Stromal cell of bone marrow (primary cell): Measurements from ENCODE around the gene LRRN4CL.
"Not testable (repeated sequence)": the region's sequence is repeated elsewhere in the genome, so short reads cannot be mapped to it uniquely, and the experiment has no call there.

Experiments used
- DNase-seq: peaks from one replicate; pipeline ENCODE4 v3.0.0-alpha.2; 2012; ENCODE audit warnings: low read depth

LRRN4CL gene

DNA sequence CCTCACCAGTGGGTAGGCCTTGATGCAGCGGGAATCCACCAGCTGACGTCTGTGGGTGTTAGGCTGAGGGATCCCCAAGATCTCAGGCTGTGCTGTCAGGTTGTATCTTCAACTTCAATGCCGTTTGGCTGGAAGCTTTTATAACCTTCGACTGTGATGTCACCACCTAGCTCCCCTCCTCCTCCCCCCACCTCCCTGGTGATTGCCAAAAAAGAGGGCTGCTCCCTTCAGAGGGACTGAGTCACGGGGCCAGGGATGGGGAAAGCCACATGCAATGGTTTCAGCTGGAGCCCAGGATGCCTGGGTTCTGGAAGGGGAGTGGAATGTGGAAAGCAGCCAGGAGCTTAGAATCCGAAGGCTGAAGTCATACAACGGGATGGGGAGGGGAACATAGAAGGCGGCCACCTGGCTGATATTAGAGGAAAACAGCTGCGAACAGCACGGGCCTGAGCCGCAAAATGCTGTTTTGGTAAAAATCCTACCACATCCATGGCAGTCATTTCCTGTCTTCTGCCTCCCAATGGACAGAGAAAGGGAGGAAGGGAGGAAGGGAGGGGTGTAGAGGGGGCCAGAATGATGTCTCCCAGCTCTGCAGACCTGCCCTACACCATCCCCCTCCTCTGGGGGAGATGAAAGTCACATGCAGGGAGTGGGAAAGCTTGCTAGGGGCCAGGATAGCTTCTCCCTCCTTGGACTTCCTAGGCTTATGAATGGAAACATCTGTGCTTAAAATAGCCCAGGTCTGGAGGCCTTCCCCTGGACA is at the start of gene LRRN4CL:
Gene LRRN4CL, minus strand, starts transcription at position 110 of the 763 bp plus-strand sequence. CDS start 1,022 bp downstream, outside the sequence.
- peak; percentile 94 for DNase-seq

DNA sequence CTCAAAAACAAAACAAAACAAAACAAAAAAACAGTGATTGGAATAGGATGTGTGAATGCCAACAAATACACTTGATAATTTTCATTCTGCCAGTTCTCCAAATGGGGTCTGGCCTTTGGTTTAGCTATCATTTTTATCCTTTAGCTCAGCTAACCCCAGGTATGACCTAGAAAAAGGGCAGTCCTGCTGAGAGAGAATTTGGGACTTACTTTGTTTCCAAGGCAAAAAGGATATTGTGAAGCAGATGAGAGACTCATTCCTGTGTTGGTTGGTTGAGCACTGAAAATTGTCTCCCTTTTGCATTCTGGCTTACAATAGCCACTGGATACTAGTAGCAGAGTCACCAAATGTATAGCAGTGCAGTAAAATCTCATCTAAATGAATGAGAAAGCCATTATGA is 47.9 kb upstream of the LRRN4CL start:
- DNase-seq = no peak

DNA sequence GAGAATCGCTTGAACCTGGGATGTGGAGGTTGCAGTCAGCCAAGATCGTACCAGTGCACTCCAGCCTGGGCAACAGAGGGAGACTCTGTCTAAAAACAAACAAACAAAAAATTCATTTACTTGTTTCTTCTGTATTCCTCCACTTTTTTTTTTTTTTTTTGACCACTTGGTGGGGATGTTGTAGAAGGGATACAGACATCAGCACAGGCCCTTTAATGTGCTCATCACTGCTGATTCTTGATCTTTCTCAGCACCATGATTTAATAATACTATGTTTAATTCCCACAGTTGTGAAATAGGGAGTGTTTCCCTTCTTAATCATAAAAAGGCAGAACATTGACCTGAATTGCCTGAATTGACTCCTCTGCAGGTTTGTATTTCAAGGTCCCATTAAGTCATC is 43.5 kb upstream of the LRRN4CL start:
- DNase-seq = no peak

DNA sequence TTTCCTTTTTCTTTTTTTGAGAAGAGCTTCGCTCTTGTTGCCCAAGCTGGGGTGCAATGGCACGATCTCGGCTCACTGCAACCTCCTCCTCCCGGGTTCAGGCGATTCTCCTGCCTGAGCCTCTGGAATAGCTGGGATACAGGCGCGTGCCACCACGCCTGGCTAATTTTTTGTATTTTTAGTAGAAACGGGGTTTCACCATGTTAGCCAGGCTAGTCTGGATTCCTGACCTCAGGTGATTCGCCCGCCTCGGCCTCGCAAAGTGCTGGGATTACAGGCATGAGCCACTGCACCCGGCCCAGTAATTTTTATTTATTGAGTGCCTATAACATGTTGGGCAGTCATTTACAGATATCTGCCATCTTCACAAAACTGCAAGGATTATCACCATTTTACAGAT is 40.7 kb upstream of the LRRN4CL start:
- not testable (repeated sequence) for DNase-seq

DNA sequence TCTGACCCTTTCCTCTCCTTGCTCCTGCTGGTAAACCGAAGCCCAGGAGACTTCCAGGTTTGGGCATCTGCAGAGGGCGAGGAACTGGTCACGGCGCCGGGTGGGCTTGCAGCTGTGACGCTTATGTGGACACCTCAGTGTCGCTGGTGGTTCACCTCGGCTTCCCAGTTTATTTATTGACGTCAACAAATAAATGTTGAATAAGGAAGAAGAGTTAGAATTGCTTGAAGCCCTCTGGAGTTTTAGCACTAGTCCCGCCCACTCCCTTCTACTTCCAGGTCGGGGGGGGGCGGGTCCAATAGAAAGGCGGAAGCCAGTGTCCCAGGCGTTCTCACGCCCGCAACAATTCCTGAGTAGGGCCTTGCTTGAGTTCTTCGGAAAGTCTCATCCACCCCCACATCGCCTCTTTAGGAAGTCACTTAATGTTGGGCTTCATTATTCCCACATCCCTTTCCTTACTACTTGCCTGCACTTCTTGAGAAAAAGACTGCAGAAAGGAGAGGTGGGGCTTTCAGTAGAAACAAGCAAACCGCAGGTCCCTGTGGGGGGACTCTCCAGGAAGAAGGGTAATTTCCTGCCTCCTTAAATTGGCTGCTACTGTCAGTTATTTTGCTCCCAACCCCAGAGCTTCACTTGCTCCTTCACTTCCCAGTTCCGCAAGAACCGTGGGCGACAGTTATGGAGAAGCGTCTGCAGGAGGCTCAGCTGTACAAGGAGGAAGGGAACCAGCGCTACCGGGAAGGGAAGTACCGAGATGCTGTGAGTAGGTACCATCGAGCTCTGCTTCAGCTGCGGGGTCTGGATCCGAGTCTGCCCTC is 39.0 kb upstream of the LRRN4CL start, which contains the start of gene TTC9C:
Gene TTC9C, plus strand, starts transcription at position 316 of the 818 bp plus-strand sequence. Its CDS starts 363 bp downstream, at position 679.
- DNase-seq = peak; percentile 85

DNA sequence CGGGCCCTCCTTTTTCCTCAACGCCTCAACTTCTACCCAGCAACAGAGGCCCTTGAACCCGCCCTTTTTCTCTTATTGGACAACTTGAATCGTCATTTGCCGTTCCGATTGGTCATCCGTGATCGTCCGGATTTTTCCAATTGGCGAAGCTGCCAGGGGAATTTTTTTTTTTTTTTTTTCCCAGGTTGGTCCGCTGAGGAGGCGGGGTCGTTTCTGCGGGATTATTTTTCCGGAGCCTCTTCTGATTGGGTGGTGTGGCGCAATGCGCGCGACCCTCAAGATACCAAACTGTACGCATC is 38.5 kb upstream of the LRRN4CL start:
- DNase-seq = peak; percentile 97

DNA sequence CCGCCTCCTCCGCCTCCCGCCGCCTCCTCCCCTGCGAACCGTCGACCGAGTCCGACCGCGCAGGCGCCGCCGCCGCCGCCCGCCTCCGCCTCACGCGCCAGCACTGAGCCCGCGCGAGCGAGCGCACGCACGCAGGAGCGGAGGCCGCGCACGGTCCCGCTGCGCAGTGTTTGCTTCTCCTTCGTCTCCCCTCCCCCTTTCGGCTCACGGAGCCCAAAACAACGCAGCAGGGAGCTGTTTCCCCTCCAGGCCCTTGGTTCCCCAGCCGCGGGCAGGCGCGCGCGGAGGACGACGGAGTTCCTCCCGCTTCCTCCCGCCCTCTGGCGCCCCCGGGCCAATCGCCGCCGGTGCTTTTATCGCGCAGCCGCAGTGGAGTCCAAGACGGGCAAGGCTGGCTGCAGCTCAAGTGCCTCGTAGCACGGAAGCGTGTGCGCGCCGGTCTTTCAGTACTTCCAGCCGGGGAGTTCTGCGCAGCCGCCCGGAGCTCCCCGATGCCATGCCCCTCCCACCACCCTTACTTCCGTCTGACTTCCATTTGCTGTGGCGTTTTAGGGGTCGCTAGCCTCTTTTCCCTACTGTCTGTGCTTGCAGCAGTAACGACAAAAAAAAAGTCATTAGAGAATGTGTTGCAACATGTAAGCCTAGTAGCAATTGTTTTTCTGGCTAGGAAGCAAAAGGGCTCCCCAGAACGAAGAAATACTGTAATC is 38.0 kb upstream of the LRRN4CL start, which contains the start of gene HNRNPUL2:
Gene HNRNPUL2, minus strand, starts transcription at position 293 of the 707 bp plus-strand sequence. CDS start 301 bp downstream, outside the sequence.
- peak; percentile 97 for DNase-seq

DNA sequence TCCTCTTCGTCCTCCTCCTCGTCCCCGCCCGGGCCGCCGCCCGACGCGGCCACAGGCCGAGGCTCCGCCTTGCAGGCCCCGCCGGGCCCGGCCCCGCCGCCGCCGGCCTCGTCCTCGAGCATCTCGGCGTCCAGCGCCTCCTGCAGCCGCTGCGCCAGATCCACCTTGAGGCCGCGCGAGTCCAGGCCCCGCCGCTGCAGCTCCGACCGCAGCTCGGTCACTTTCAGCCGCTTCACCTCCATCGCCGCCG is 37.5 kb upstream of the LRRN4CL start:
- no peak for DNase-seq

DNA sequence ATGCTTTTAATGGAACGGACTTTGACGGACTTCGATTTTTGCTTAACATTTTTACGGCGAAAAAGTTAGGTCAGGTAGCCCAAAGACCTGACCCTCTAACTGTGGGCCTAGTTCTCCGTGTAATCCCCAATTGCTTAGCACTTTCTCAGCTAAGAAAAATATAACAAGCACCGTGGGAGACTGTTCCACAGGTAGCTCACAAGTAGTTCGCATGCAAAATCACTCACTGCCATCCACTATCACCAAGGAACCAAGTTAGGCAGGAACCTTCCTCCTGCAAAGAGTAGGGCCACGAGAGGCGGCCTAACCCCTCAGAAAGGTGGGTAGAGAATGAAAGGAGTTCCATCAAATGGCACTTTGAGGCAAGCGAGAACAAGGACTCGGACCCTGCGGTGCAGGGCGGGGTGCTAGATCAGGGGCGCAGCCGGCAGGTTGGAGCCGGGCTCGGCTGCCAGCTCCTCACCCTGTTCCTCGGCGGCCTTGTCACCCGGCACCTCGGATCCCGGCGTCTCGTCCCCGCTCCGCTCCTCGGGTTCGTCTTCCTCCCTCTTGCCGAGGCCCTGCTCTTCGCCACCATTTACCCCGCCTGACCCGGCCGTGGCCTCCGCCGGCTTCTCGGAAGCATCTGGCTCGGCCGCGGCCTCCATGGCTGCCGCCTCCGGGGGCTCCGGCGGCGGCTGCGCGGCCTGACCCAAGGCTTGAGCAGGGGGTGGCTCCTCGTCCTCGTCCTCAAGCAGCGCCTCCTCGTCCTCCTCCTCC is 37.0 kb upstream of the LRRN4CL start:
- no peak for DNase-seq

DNA sequence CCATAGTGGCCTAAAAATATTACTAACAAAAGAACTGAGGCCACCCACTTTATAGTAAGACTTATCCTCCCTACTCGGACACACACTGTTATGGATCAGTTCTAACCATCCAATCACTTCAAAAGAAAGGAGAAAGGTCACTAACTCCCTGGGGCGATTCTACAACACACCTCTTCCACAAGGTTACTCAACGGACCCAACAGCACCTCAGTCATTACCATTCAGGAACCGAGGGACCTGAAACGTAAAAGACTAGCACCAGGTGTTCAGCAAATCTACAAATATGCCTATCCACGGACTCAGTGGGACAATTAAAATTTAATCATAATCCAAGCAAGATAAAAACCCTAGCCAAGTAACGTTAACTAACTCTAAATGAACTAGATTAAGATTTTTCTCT is 36.3 kb upstream of the LRRN4CL start:
- DNase-seq = no peak

DNA sequence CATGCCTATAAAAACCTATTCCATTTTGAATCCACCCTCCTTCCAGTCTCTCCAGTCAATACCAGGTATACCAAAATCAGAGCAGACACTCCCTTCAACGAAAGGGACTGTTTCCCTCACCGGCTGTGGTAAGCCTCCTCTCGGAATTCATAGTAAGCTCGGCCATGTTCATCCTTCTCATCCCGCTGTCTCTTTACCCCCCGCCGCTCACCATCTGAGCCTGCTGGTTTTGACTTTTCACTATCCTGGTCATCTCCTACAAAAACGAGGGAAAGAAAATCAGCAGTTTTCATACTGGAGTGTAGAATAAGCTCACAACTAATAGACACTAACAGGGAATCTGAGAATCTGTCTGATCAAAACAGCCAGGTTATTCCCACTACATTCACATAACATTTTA is 34.8 kb upstream of the LRRN4CL start:
- no peak for DNase-seq

DNA sequence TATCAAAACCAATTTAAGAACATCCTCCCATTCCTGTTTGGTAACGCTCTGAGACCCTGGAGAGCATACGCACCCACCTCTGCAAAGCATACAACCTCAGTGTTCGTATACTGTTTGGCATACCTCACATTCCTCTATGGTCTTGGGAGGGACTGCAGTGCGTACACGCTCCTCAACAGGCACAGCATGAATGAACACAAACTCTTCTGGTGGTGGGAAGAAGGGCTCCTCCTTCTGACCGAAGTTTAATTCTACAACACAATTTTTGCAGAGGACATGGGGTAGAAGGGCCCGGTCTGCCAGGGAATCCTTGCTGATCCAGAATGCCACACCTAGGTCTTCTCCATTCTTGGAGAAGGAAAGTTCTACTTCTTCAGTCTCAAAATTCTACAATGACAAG is 32.7 kb upstream of the LRRN4CL start:
- DNase-seq = no peak

DNA sequence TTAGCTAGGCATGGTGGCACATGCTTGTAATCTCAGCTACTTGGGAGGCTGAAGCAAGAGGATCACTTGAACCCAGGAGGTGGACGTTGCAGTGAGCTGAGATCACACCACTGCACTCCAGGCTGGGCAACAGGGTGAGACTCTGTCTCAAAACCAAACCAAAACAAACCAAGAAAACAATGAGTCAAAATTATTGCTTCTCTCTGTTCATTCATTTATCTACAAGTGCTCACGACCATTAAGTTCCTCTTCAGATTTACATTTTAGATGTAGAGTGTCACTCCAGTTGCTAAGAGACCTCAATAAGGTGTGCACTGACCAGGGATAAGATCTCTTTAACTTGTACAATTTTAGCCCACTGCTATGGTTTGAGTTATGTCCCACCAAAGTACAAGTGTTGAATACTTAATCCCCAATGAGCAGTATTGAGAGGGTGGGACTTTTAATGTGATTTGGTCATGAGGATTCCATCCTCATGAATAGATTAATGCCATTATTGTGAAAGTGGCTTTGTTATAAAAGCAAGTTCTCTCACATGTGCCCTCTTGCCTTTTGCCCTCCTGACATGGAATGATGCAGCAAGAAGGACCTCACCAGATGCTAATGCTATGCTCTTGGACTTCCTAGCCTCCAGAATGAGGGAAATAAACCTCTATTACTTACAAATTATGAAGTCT is 30.1 kb upstream of the LRRN4CL start:
- no peak for DNase-seq

DNA sequence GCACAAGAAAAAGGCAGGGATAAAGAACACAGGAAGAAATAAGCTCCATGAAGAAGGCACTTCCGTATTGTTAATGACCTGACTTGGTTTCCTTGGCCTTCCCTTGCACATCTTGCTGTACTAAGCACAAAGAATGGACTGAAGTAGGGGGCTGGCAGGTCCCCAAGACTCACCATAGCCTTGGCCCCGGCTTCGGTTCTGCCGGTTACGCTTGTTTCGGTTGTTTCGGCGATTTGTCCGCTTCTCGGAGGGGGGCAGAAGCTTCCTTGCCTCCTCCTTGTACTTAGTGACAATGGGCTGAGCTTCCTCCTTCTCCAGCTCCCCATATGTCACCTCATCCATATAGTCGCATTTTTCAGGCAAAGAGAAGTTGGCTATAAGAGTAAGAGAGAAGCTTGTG is 27.5 kb upstream of the LRRN4CL start:
- no peak for DNase-seq

DNA sequence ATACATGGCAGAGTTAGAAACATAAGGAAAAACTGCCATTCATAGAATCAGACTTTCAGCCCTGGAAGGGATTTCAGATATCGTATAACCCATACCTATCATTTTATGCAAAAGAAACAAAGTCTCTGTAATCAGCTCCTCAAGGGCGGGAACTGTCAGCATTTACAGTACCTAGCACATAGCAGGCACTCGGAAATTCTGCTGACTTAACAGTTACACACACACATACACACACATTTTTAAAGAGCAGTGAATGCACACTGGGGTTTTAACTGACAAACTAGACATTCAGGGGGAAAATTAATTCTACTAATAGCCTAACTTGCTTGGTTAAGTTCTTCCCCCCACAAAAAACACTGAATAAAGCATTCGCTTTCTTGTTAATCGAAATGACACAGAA is 26.9 kb upstream of the LRRN4CL start:
- no peak for DNase-seq

DNA sequence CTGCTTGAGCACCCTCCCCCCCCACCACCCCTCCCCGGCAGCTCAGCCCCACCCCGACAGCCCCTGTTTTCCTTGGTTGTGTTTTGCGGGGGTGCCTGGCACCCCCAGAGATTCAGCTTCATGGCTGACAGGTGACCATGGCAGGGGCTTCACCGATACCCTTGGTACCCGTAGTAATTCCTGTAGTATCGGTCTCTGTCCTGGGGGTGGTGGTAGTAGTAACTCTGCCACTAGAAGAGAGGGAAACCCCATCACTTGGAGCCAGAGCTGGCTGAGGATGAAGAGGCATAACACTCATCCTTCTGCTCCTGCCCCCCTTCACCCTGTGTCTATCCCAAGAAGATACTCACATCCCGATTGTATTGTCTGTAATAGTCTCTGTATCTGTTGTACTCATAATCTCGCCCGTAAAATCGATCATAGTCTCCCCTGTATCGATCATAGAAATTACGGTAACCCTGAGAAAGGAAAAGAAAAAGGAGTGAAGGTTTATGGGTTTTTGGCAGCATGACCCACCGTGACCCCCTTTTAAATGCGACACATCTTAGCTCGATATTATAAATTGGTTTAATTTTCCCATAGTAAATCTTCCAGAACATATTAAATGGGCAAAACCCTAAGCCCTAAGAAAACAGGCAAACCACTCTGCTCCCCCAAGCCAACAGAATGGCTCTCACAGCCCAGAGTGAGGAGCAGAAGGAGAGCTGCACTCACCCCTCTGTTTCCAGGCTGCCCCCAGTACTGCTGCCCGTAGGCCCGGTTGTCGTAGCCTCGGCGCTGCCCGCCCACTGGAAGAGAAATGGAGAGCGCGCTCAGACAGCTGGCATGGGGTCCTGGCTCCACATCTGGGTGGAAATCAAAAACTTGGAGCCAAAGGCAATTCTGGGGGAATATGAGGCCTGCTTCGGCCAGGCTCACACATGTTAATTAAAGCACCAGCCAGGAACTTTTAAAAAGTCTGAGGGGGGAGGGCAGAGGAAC is 26.1 kb upstream of the LRRN4CL start:
- no peak for DNase-seq

DNA sequence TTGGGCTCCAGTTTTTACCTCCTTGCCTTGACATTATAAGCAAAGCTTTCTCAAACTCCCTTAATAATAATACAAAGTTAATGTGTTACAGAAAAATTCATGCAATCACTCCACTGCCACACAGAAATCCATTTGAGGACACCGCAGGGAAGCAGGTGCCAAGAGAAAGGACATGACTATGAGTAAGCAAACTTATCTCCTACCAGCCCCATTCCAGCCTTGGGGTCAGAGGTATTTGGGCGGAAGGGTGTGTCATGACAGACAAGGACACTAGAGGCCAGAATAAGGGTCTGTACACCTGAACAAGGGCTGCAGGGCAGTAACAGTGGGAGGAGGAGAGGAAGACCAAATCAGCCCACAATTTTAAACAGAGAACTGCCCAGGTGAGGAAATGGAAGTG is 24.0 kb upstream of the LRRN4CL start:
- no peak for DNase-seq

DNA sequence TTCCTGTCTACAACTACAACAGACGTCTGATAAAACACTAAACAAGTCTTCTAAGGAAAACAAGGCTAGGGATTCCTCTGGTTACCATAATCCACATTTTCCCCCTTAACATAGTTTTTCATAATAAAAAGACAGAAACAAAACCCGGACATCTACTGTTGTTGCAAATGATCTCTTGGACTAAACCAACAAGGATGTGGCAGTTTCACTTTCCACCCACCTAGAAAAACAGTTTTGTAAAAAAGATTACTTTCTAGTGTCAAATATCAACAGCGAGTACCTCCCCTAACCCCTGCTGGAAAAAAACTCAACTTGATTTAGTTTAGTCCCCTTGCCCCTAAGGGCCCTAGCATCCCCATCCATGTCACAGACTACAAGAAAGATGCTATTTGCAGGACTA is 23.5 kb upstream of the LRRN4CL start:
- no peak for DNase-seq

DNA sequence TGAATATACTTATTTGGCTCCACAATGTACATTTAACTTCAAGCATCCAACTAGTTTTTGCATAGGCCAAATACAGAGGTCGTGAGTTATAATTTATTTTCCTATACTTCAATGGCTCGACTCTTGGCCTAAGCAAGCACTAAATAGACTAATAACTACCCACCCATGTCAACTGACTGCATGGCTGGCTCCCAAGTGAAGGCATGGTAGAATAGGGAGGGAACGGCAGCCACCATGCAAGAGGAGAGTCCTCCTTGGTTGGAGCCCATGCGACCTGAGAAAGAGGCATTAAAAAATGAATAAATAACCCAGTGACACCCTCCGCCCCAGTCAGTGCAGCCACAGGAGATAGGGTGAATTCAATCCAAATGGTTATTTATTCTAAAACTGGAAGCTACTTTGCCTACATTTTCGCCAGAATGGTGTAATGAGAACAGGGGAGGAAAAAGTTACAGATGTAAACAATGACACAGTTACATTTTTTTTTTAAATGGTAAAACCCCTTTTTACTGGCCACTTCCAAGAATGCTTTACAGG is 23.0 kb upstream of the LRRN4CL start:
- DNase-seq = no peak

DNA sequence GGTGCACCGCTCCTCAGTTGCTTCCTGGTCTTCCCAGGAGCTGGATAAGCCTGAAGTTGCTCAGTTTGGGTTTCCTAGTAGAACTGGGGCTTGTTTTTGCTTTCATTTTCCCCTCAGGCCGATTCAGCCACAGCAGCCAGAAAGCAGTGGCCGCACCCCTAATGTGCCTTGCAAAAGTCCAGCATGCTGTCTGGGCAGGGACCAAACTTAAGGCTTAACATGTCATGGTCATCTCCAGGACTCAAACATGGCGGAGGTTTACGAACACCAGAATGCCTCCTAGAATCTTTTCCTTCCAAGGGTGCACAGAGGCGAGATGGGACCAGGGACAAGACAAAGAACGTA is 20.6 kb upstream of the LRRN4CL start:
- no peak for DNase-seq
